IPS-15b (cell line): Measurements from ENCODE around the gene NTRK3.
"Not testable (repeated sequence)": the region's sequence is repeated elsewhere in the genome, so short reads cannot be mapped to it uniquely, and the experiment has no call there.

ENCODE experiments used
- H3K27me3 ChIP-seq: one replicate; pipeline ENCODE4 v1.6.1; 2013; ENCODE audit warnings: low read length; ENCODE audit not compliant: control insufficient read depth, insufficient read depth
- H3K36me3 ChIP-seq: one replicate; pipeline ENCODE4 v1.6.1; 2013; ENCODE audit warnings: low read length; ENCODE audit not compliant: control insufficient read depth, insufficient read depth
- H3K4me1 ChIP-seq: one replicate; pipeline ENCODE4 v1.6.1; 2013; ENCODE audit warnings: mild to moderate bottlenecking, low read length; ENCODE audit not compliant: control insufficient read depth, insufficient read depth
- H3K4me3 ChIP-seq: one replicate; pipeline ENCODE4 v1.5.1; 2013; ENCODE audit warnings: low read depth, low read length
- H3K9ac ChIP-seq: one replicate; pipeline ENCODE4 v1.6.1; 2013; ENCODE audit warnings: low read depth, mild to moderate bottlenecking, low read length
- H3K9me3 ChIP-seq: one replicate; pipeline ENCODE4 v1.6.1; 2013; ENCODE audit warnings: mild to moderate bottlenecking, low read length; ENCODE audit not compliant: control insufficient read depth, insufficient read depth

NTRK3 gene

GRCh38 chr15:88076328-88076727 is 180.2 kb downstream of the NTRK3 start:
- Histone ChIP-seq H3K9ac (no peak overlapping the region), H3K27me3 (no peaks in the 10 kb centered on the region), H3K36me3 (peaks cover 2% of the 10 kb centered on the region), H3K9me3 (no peaks in the 10 kb centered on the region), H3K4me3 (no peak overlapping the region), H3K4me1 (peaks cover 8% of the 10 kb centered on the region)

GRCh38 chr15:88075102-88075501 is 181.4 kb downstream of the NTRK3 start:
- Histone ChIP-seq H3K27me3 (no peaks in the 10 kb centered on the region), H3K9me3 (no peaks in the 10 kb centered on the region), H3K4me3 (no peak overlapping the region), H3K9ac (no peak overlapping the region), H3K4me1 (peaks cover 8% of the 10 kb centered on the region), H3K36me3 (no peaks in the 10 kb centered on the region)

GRCh38 chr15:88074386-88074785 is 182.2 kb downstream of the NTRK3 start:
- H3K9me3 ChIP-seq: no peaks in the 10 kb centered on the region

GRCh38 chr15:88073391-88073691 is 183.2 kb downstream of the NTRK3 start:
- Histone ChIP-seq H3K9ac (no peak overlapping the region), H3K27me3 (no peaks in the 10 kb centered on the region), H3K9me3 (no peaks in the 10 kb centered on the region), H3K36me3 (no peaks in the 10 kb centered on the region), H3K4me1 (peaks cover 8% of the 10 kb centered on the region), H3K4me3 (no peak overlapping the region)

More at GRCh38 chr15:88074386-88074785, 182.2 kb downstream of the NTRK3 start:
- H3K4me3 ChIP-seq: no peak overlapping the region
- H3K27me3 ChIP-seq: no peaks in the 10 kb centered on the region
- H3K36me3 ChIP-seq: no peaks in the 10 kb centered on the region
- H3K4me1 ChIP-seq: peaks cover 8% of the 10 kb centered on the region
- no peak overlapping the region for H3K9ac ChIP-seq

GRCh38 chr15:88072598-88073390 is 183.7 kb downstream of the NTRK3 start:
- Histone ChIP-seq H3K4me3 (no peak overlapping the region), H3K9me3 (no peaks in the 10 kb centered on the region), H3K9ac (no peak overlapping the region), H3K36me3 (no peaks in the 10 kb centered on the region), H3K4me1 (peaks cover 8% of the 10 kb centered on the region), H3K27me3 (no peaks in the 10 kb centered on the region)

- H3K9ac ChIP-seq, H3K36me3 ChIP-seq, H3K4me1 ChIP-seq, H3K27me3 ChIP-seq, H3K9me3 ChIP-seq, H3K4me3 ChIP-seq: not testable (repeated sequence)
These were observed 184.4 kb downstream of the NTRK3 start for GRCh38 chr15:88072133-88072532.

- Histone ChIP-seq H3K27me3 (no peaks in the 10 kb centered on the region), H3K9me3 (no peaks in the 10 kb centered on the region), H3K9ac (no peak overlapping the region), H3K4me3 (no peak overlapping the region), H3K36me3 (no peaks in the 10 kb centered on the region), H3K4me1 (peaks cover 8% of the 10 kb centered on the region)
These were observed 185.4 kb downstream of the NTRK3 start for GRCh38 chr15:88071141-88071540.

GRCh38 chr15:88069561-88069960 is 187.0 kb downstream of the NTRK3 start:
- H3K4me1 ChIP-seq: peaks cover 8% of the 10 kb centered on the region
- H3K9ac ChIP-seq: no peak overlapping the region
- H3K9me3 ChIP-seq: no peaks in the 10 kb centered on the region
- no peaks in the 10 kb centered on the region for H3K36me3 ChIP-seq
- no peaks in the 10 kb centered on the region for H3K27me3 ChIP-seq
- no peak overlapping the region for H3K4me3 ChIP-seq

- Histone ChIP-seq H3K4me1 (no peaks in the 10 kb centered on the region), H3K9me3 (no peaks in the 10 kb centered on the region), H3K4me3 (no peak overlapping the region), H3K9ac (no peak overlapping the region), H3K27me3 (no peaks in the 10 kb centered on the region), H3K36me3 (no peaks in the 10 kb centered on the region)
These were observed 189.2 kb downstream of the NTRK3 start for GRCh38 chr15:88067331-88067685.

GRCh38 chr15:88066636-88067330 is 189.8 kb downstream of the NTRK3 start:
- Histone ChIP-seq H3K9ac (no peak overlapping the region), H3K9me3 (no peaks in the 10 kb centered on the region), H3K4me3 (no peak overlapping the region), H3K36me3 (no peaks in the 10 kb centered on the region), H3K4me1 (no peaks in the 10 kb centered on the region), H3K27me3 (no peaks in the 10 kb centered on the region)

GRCh38 chr15:88061452-88061851 is 195.1 kb downstream of the NTRK3 start:
- H3K36me3 ChIP-seq: no peaks in the 10 kb centered on the region
- H3K9me3 ChIP-seq: no peaks in the 10 kb centered on the region
- no peak overlapping the region for H3K4me3 ChIP-seq
- no peaks in the 10 kb centered on the region for H3K4me1 ChIP-seq
- H3K9ac ChIP-seq: no peak overlapping the region
- no peaks in the 10 kb centered on the region for H3K27me3 ChIP-seq

- Histone ChIP-seq H3K4me3 (no peak overlapping the region), H3K4me1 (no peaks in the 10 kb centered on the region), H3K9ac (no peak overlapping the region), H3K36me3 (no peaks in the 10 kb centered on the region), H3K9me3 (no peaks in the 10 kb centered on the region), H3K27me3 (no peaks in the 10 kb centered on the region)
These were observed 196.2 kb downstream of the NTRK3 start for GRCh38 chr15:88060383-88060782.
